Nephron progenitor cell (in vitro differentiated cells): ENCODE results near the gene RGS6.

ENCODE experiments used
- DNase-seq: peaks from one replicate; pipeline ENCODE4 v3.0.0; 2021
- H3K27ac Mint-ChIP-seq: 2 replicates; pipeline ENCODE4 v1.8.0; 2021; ENCODE audit warnings: mild to moderate bottlenecking, moderate library complexity, mixed read lengths
- H3K27me3 Mint-ChIP-seq: 2 replicates; pipeline ENCODE4 v1.8.0; 2021; ENCODE audit warnings: mild to moderate bottlenecking, low read depth, mixed read lengths; ENCODE audit not compliant: poor library complexity
- H3K36me3 Mint-ChIP-seq: 2 replicates; pipeline ENCODE4 v1.8.0; 2021; ENCODE audit warnings: low read depth, mixed read lengths
- H3K4me1 Mint-ChIP-seq: 2 replicates; pipeline ENCODE4 v1.8.0; 2021; ENCODE audit warnings: mixed read lengths
- H3K4me3 Mint-ChIP-seq: 2 replicates; pipeline ENCODE4 v1.8.0; 2021; ENCODE audit warnings: mild to moderate bottlenecking, moderate library complexity, mixed read lengths
- H3K9me3 Mint-ChIP-seq: 2 replicates; pipeline ENCODE4 v1.8.0; 2021; ENCODE audit warnings: mild to moderate bottlenecking, moderate library complexity, mixed read lengths
- TF ChIP-seq, protein P1 (sequence below): fragments of 200-600 bp; sonication (generic); IDR thresholded peaks from 2 replicates; pipeline ENCODE4 v1.5.0; 2021; ENCODE audit warnings: antibody characterized with exemption

The RGS6 gene

DNA sequence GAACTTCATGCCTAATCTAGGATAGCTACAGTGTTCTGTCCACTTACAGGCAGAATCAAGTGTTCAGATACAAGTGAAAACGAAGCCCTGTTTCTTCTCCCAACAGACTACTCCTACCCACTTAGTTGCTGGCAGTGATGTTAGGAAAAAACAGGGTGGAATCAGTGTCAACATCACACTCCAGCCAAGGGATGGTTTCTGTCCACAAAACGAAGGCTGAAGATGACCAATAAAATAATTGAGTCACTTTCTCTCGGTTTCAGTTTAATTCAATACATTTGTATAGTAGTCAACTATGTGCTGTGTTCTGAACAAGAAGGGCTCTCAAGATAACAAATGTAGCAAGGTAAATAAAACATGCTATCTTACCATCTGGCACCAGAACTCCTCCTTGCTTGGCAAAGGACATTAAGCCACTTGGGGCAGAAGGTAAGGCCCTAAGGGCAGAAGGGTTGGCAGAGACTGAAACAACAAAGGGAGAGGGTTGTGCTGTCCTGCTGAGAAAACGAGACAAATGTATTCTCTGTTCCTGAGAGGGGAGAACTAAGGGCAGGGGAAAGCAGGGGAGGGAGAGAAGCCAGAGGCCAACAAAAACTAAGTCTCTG lies 568.1 kb downstream of the RGS6 start:
- H3K4me1 Mint-ChIP-seq = no peaks in the 10 kb centered on the region
- no peak for DNase-seq
- no peaks in the 10 kb centered on the region for H3K36me3 Mint-ChIP-seq
- H3K27me3 Mint-ChIP-seq = peaks cover 20% of the 10 kb centered on the region
- TF ChIP-seq, protein P1, sequence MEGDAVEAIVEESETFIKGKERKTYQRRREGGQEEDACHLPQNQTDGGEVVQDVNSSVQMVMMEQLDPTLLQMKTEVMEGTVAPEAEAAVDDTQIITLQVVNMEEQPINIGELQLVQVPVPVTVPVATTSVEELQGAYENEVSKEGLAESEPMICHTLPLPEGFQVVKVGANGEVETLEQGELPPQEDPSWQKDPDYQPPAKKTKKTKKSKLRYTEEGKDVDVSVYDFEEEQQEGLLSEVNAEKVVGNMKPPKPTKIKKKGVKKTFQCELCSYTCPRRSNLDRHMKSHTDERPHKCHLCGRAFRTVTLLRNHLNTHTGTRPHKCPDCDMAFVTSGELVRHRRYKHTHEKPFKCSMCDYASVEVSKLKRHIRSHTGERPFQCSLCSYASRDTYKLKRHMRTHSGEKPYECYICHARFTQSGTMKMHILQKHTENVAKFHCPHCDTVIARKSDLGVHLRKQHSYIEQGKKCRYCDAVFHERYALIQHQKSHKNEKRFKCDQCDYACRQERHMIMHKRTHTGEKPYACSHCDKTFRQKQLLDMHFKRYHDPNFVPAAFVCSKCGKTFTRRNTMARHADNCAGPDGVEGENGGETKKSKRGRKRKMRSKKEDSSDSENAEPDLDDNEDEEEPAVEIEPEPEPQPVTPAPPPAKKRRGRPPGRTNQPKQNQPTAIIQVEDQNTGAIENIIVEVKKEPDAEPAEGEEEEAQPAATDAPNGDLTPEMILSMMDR = no peak
- peaks cover 28% of the 10 kb centered on the region for H3K9me3 Mint-ChIP-seq
- no peak overlapping the region for H3K4me3 Mint-ChIP-seq
- H3K27ac Mint-ChIP-seq = no peak overlapping the region

DNA sequence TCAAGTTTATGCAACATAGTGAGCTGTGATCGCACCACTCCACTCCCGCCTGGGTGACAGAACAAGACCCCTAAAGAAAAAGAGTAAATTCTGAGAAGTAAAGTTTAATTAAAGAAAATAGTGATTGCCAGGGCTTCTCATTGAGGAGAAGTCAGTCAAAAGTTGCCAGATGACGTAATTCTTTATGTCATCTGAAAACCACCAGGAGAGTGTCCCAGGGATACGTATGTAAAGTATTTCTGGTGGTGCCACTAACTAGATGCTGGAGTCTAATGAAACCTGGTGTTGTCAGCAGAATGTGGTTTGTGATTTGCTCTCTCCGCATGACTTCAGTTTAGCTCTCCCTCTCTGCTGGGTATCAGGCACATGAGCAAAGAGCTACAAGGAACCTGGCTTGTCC lies 569.2 kb downstream of the RGS6 start:
- Mint-ChIP-seq H3K9me3 (peaks cover 20% of the 10 kb centered on the region), H3K36me3 (no peaks in the 10 kb centered on the region), H3K4me3 (no peak overlapping the region), H3K4me1 (no peaks in the 10 kb centered on the region), H3K27me3 (peaks cover 16% of the 10 kb centered on the region), H3K27ac (no peak overlapping the region)
- TF ChIP-seq, protein P1 = no peak
- no peak for DNase-seq

DNA sequence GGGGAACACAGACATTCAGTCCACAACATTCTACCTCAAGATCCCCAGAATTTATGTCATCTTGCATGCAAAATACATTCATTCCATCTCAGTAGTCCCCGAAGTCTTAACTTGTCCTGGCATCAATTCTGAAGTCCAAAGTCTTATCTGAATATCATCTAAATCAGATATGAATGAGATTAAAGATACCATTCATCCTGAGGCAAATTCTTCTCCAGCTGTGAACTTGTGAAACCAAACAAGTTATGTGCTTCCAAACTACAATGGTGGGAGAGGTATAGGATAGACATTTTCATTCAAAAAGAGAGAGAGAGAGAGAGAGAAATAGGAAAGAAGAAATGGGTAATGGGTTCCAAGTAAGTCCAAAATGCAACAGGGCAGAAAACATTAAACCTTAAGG lies 571.0 kb downstream of the RGS6 start:
- Mint-ChIP-seq H3K4me1 (no peaks in the 10 kb centered on the region), H3K4me3 (no peak overlapping the region), H3K9me3 (peaks cover 20% of the 10 kb centered on the region), H3K27me3 (peaks cover 19% of the 10 kb centered on the region), H3K27ac (no peak overlapping the region), H3K36me3 (no peaks in the 10 kb centered on the region)
- no peak for DNase-seq
- TF ChIP-seq, protein P1 = no peak

DNA sequence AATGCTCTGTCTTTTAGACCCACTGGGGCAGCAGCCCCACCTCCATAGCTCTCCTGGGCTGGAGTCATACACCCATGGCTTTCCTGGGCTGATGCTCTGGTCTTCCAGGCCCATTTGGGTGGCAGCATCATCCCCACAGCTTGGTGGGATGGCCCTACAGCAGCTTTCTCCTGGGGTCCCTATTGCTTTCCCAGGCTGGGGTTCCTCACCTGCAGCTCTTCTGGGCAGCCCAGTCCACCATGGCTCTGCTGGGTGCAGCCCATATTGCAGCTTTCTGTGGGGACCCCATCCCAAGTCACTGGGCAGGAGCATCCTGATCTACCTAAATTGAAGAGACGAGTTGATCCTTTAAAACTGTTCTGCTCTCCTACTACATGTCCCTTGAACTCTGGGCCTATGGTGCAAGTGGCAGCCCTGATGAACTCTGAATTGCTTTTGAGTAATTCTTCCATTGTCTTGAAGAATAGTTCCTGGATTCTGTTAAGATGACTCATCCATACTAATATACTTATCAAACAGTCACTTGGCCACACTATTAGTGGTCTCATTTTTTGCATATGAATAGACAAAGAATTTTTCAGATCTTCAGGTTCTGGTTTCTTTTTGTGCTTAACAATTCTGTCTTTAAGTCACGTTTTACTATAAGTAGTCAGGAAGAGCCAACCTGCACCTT lies 571.6 kb downstream of the RGS6 start:
- DNase-seq = no peak
- H3K4me3 Mint-ChIP-seq = no peak overlapping the region

DNA sequence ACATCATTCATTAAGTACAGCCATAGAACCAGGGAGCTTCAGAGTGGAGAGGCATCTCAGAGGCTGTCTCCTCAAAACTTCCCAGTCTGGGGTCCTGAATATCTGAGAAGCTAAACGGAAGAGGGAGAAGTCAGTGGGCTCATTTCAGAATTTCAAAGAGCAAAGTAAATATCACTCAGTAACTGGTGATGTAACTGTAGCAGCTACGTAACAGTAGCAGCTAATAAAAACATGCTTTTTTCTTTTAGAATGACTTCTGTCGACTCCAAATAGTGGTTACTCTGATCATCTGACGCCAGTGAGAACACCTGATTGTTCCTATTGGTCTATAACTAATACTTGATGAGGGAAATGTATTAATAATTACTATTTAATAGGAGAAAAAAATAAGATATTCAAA lies 578.3 kb downstream of the RGS6 start:
- DNase-seq = no peak
- no peak overlapping the region for H3K4me3 Mint-ChIP-seq
- H3K27me3 Mint-ChIP-seq = peaks cover 33% of the 10 kb centered on the region
- no peaks in the 10 kb centered on the region for H3K36me3 Mint-ChIP-seq
- no peak overlapping the region for H3K27ac Mint-ChIP-seq
- TF ChIP-seq, protein P1 = no peak
- H3K4me1 Mint-ChIP-seq = peaks cover 23% of the 10 kb centered on the region
- H3K9me3 Mint-ChIP-seq = no peaks in the 10 kb centered on the region

More for the DNA sequence above, 571.6 kb downstream of the RGS6 start:
- Mint-ChIP-seq H3K36me3 (no peaks in the 10 kb centered on the region), H3K27me3 (peaks cover 19% of the 10 kb centered on the region), H3K9me3 (peaks cover 20% of the 10 kb centered on the region), H3K27ac (no peak overlapping the region), H3K4me1 (no peaks in the 10 kb centered on the region)
- TF ChIP-seq, protein P1 = no peak

DNA sequence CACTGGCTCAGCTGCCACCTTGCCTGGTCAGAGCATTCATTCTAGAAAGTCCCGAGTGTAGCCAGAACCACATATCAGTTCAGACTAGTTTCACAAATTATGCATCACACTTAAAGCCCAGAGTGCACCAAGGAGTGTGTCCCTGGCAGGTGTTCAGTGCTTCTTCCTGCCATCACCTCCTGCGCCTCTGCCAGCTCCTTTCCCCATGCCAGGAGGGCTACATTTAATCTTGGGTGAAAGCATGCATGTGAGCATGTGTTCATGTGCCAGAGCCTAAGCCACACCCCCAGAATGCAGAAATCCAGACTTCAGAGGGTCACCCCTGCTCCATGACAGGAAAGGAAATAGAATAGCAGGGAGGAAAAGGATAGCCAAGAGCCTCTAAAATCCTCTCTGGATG lies 580.1 kb downstream of the RGS6 start:
- no peak for DNase-seq
- H3K27me3 Mint-ChIP-seq = peaks cover 30% of the 10 kb centered on the region

More for the DNA sequence above, 580.1 kb downstream of the RGS6 start:
- no peaks in the 10 kb centered on the region for H3K9me3 Mint-ChIP-seq
- H3K27ac Mint-ChIP-seq = no peak overlapping the region
- H3K4me1 Mint-ChIP-seq = peaks cover 41% of the 10 kb centered on the region
- no peaks in the 10 kb centered on the region for H3K36me3 Mint-ChIP-seq
- TF ChIP-seq, protein P1 = no peak
- no peak overlapping the region for H3K4me3 Mint-ChIP-seq
